GM13976 (cell line): ENCODE measurements around the gene ALDH1B1.

ENCODE experiments used
- DNase-seq: peaks from one replicate; pipeline ENCODE4 v3.0.0; 2012; ENCODE audit warnings: low spot score
- CTCF ChIP-seq: IDR thresholded peaks from 2 replicates; pipeline ENCODE4 v1.5.1; 2012; ENCODE audit warnings: borderline replicate concordance, mild to moderate bottlenecking; ENCODE audit not compliant: insufficient read depth; ENCODE audit errors: extremely low read depth, missing control alignments, control extremely low read depth
- in situ Hi-C: fragments of 300-500 bp; cut with MboI; formaldehyde crosslinking; loops from one replicate; pipeline ENCODE4 v1.12.0; 2022; ENCODE audit warnings: low sequenced_read_pairs, mixed read lengths, inconsistent platforms; ENCODE audit not compliant: unreplicated experiment

The ALDH1B1 gene

GRCh38 chr9:38380230-38380871, 12.2 kb upstream of the ALDH1B1 start:
- in situ Hi-C loops: loop anchor here (10.0 kb wide), 1 partner anchor 64 kb away; no protein-coding TSS in a partner anchor
- TF ChIP-seq CTCF: no peak
- DNase-seq: no peak

GRCh38 chr9:38380872-38381534, 11.5 kb upstream of the ALDH1B1 start:
- DNase-seq: no peak
- in situ Hi-C loops: loop anchor here (10.0 kb wide), 1 partner anchor 64 kb away; no protein-coding TSS in a partner anchor
- no peak for TF ChIP-seq CTCF

DNA sequence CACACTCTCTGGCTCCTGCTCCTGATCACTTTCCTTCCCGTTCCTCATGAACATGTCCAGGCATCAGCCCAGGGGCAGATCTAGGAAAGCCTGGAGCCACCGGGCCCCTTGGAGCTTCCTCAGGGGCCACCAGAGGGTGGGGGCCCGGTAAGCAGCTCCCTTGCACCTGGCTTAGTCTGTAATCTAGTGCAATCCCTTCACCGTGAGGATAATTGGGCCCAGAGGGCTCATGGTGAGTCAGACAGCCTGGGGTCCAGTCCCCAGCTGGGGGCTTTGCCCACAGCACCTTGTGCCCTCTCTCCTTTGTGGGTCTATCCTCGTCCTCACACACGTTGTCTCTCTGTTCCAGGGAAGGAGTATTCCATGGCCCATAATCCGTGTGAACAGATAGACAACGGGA, 10.4 kb upstream of the ALDH1B1 start:
- TF ChIP-seq CTCF: no peak
- no peak for DNase-seq
- in situ Hi-C loops: loop anchor here (10.0 kb wide), 1 partner anchor 63 kb away; no protein-coding TSS in a partner anchor

- in situ Hi-C loops: loop anchor here (10.0 kb wide), 1 partner anchor 60 kb away; no protein-coding TSS in a partner anchor
- no peak for TF ChIP-seq CTCF
- DNase-seq: no peak
These were observed 7.3 kb upstream of the ALDH1B1 start for GRCh38 chr9:38384990-38385848.

GRCh38 chr9:38385896-38386295, 6.6 kb upstream of the ALDH1B1 start:
- DNase-seq: no peak
- TF ChIP-seq CTCF: no peak
- in situ Hi-C loops: loop anchor here (10.0 kb wide), 1 partner anchor 59 kb away; no protein-coding TSS in a partner anchor

DNA sequence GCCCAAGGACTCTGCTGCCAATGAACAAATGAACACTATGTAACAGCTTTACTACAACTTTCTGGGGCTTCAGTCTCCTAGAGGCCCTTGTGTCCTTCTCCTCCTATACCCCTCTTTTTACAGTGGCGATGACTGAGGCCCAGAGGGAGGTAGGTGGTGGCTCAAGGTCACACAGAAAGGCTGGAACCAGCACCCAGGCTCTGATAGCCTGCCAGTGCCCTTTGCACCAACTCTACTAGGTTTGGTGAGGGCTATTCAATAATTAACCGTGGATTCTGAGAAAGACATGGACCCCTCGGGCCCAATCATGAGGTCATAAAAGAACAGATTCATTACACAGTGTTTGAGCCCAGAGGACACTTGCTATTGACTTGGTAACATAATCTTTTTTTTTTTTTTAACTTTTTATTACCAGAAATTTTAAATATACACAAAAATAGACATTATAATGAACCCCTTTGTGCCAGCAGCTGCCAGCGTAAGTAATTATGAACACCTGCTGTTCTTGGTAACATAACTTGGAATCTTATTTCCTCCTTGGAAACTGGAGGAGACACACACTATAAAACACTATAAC, 6.1 kb upstream of the ALDH1B1 start:
- DNase-seq: no peak
- no peak for TF ChIP-seq CTCF
- in situ Hi-C loops: loop anchor here (10.0 kb wide), 1 partner anchor 58 kb away; no protein-coding TSS in a partner anchor
